Stimulated activated CD8-positive, alpha-beta memory T cell treated with anti-CD3 and anti-CD28 coated beads, Interleukin-15, amount 100 ng/mL, for 4 hours (primary cell): ENCODE measurements around the gene KIF25.

Experiments used
- DNase-seq, 2 donors: peaks; one replicate each; pipeline ENCODE4 v3.0.0-alpha.2; 2020; ENCODE audit warnings: low read depth in 2 of 2

The KIF25 gene

GRCh38 chr6:168035098-168035660 lies 37.7 kb downstream of the KIF25 start:
- DNase-seq, result no peak

DNA sequence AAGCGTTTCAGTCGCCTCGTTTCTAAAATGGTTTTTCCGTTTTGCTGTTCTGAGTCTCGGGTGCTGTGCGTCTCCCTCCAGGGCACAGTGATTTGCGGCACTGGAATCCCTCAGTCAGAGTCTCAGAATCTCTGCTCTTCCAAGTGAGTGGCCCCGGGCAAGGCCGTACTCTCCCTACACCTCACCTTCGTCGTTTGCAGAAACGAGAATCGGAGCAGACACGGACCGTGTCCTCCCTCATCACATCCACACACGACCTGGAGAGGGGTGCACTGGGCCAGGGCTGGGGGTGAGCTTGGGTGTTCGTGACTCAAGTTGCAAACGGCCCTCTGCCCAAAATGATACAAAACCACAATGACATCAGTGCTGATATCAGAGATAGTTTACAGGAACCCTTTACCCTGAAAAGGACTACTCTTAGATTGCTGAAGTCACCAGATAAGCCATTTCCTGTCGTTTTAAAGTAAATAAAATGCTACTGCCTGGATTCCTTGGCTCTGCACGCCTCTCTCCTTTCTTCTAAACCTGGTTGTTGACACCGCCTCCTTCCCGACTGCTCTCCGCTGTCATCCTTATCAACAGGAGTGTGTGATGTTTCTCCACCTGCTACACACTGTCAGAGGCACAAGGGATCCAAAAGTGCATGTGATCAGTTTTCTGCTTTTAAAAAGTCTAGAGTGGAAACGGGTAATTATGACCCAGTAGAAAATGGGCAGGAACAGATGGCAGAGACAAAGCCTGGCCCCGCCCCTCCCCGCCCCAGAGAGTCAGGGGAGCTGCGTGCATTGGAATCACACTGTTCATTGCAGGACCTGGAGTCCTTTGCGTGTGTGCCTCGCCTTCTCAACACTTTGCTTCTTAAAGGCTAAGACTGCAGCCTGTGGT lies 38.4 kb downstream of the KIF25 start:
- DNase-seq, result no peak

GRCh38 chr6:168037242-168037641 lies 39.8 kb downstream of the KIF25 start:
- DNase-seq, result no peak

DNA sequence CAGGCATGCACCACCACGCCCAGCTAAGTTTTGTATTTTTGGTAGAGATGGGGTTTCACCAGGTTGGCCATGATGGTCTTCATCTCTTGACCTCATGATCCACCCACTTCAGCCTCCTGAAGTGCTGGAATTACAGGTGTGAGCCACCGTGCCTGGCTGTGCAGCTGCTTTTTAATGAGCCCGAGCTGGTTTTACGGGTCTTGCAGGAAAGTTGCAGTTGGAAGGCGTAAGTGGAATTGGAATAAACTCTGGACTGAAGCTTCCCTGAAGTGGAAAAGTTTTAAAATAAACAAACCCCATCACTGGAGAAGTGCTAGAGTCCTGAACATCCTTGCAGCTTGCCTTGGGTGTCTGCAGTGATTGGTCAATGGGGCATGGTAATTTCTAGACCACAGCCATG lies 40.4 kb downstream of the KIF25 start:
- DNase-seq, result no peak

GRCh38 chr6:168038576-168039140 lies 41.2 kb downstream of the KIF25 start:
- DNase-seq, result no peak

DNA sequence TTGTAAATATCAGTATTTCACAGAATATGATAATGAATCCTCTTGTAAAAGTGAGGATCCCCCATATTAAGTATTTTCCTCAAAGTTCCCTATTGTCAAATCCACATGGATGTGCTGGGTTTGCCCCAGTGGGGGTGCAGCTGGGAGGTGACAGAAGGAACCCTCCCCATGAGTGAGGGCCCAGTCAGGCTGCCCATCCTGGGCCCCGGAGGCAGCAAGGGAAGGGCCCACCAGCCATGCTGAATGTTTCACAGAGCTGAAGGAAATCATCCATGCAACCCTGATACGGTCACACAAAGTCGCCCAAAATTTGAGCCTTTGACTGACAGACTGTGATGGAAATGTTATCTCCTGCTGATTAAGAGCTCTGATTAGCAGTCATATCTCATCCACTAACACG lies 41.8 kb downstream of the KIF25 start:
- no peak for DNase-seq

GRCh38 chr6:168039849-168040248 lies 42.4 kb downstream of the KIF25 start:
- no peak for DNase-seq

- no peak for DNase-seq
Measured at GRCh38 chr6:168040856-168041496, 43.5 kb downstream of the KIF25 start.

DNA sequence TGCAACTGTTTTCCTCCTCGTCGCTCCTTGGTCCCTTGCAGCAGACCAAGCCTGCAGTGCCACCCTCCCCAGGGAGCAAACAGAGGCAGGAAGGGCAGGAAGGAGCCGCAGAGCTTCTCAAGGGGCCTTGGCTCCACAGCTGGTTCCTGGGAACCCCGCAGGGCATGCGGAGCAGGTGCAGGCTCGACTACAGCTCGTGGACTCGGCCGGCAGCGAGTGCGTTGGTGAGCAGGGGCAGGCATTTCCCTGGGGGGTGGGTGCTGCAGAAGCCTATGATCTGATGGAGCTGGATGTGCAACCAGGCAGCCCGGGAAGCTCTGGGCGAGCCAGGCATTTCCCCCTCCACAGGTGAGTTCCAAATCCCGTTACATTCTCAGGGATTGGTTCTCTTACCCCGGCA lies 44.5 kb downstream of the KIF25 start:
- no peak for DNase-seq

DNA sequence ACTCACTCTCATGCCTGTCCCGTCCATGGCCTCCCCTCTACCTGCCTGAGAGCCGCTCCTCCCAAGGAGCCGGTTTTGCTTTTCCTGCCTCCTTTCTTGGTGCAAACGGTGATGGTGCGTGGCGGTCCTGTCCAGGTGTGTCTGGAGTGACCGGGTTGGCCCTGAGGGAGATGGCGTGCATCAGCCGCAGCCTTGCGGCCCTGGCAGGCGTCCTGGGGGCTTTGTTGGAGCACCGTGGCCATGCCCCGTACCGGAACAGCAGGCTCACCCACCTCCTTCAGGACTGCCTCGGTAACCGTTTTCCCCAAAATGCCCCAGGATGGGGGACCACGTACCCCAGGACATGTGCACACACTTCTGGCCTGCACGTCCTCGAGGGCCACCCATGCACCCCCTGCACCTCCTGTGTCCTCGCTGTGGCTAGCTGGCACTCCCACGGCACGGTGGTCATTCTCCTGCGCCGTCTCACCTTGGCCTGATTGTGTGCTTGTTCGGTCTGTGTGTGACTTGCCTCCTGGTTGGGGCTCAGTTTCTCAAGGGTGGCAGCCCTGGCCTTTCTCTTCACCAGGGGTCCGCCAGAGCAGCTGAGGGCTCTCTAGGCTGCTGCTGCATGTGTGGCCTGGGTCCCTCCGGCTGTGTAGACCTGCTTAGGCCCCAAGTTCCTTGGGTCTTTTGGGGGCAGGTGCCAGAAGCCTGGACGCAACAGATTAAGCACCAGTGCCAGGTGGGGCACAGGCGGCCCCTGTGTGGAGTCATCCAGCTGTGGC lies 45.1 kb downstream of the KIF25 start:
- DNase-seq, result no peak

DNA sequence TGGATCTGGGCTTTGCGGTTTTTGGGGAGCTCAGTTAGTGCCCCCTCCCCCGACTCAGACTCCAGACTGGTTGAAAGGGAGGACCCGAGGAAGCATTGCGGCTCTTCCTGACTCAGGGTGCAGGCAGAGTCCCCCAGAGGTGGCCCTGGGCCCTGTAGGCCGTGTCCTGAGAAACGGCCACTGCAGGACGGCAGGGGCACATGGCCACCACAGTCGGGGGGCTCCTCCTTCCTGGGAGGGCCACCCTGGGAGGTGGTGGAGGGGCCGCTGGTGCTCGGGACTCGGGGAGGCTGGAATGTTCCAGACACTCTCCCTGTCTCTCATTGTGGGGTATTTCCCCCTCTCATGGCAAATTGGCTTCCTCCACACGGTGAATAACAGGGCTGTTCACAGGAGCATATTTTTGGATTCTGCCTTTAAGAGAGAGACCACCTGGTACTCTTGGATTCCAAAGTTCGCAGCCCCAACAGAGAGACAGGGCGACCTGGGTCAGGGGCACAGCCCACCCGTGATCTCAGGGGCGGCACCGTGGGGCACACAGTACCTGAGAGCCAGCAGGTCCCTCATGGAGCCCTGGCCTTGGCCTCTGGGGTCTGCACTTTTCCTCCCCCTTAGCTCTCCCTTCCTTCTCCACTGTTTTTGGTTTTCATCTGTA lies 45.8 kb downstream of the KIF25 start:
- no peak for DNase-seq

- DNase-seq, result no peak
Measured at GRCh38 chr6:168043848-168044415, 46.5 kb downstream of the KIF25 start.

- DNase-seq, result no peak
Measured at GRCh38 chr6:168044521-168045130, 47.2 kb downstream of the KIF25 start.

DNA sequence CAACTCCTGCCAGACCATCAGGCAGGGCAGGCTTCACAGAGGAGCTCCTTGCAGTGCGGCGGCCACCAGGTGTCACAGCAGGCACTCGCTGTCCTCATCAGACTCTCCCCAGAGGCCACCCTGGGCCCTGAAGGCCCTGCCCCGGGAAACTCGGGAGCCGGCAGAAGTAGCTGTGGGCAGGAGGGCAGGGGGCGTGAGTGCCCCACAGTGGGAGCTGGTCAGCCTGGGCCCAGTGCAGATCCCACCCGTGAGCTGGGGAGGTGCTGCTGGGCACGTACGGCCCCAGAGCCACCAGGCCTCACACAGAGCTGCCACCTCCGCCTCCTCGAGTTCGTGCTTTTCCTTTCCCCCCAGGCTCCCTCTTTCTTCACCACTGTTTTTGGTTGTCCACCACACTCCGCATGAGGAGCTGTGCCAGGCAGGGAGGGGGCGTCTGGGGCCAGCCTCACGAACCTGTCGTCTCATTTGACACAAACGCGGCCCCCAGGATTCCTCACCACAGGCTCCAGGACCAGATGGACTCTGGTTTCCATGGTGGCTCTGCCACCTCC lies 47.7 kb downstream of the KIF25 start:
- DNase-seq, result no peak

DNA sequence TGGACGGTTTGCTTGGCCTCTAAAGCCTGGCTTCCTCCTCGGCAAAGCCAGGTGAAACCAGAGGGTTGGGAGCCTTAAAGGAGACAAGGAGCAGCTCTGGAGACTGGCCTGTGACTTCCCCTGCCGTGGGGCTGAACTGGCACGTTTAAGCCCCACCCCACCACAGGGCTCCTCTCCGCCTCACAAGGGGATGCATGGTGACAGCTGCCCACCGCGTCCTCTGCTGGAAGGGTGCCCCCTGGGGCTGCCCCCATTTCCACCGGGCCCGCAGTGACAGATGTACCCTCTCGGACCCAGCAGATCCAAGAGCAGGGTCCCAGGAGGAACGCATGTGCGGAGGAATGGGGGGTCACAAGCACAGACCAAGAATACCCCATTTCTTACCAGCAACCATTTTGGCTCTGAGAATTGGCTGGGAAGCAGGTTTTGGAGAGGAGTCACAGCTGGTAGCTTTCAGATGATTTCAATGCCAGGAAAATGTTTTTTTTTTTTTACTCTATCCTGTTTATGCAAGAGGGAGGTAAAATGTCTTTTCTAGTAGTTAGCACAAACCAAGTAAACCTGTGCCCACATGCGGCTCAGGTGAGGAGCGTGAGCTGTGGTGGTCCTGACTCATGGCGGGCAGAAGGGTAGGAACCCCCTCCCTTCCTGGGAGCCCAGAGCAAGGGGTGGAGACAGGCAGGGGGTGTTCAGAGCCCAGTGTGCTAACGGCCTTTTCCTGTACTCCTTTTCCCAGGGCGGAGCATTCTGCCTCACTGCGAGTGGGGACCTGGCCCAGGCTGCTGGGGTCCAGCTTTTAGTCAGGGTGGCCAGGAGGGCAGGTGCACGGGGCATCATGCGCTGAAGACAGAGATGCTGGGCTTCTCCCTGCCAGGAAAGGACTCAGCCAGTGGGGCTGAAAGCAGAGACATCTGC lies 48.5 kb downstream of the KIF25 start:
- DNase-seq, result no peak

DNA sequence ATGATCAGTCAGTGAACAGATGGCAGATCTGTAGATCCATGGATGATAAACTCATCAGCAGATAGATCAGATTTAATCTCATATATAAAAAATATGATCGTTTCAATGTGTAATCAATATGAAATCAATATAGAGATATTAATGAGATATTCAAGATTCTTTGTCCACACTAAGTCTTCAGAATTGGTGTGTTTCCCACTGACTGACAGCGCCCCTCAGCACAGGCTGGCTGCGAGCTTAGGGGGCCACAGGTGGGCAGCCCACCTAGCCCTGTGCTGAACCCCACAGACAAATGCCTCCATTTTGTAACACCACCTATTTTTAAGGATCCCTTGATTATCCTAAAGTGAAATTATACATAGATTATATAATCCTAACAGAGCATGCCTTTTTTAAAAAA lies 49.2 kb downstream of the KIF25 start:
- DNase-seq, result no peak

DNA sequence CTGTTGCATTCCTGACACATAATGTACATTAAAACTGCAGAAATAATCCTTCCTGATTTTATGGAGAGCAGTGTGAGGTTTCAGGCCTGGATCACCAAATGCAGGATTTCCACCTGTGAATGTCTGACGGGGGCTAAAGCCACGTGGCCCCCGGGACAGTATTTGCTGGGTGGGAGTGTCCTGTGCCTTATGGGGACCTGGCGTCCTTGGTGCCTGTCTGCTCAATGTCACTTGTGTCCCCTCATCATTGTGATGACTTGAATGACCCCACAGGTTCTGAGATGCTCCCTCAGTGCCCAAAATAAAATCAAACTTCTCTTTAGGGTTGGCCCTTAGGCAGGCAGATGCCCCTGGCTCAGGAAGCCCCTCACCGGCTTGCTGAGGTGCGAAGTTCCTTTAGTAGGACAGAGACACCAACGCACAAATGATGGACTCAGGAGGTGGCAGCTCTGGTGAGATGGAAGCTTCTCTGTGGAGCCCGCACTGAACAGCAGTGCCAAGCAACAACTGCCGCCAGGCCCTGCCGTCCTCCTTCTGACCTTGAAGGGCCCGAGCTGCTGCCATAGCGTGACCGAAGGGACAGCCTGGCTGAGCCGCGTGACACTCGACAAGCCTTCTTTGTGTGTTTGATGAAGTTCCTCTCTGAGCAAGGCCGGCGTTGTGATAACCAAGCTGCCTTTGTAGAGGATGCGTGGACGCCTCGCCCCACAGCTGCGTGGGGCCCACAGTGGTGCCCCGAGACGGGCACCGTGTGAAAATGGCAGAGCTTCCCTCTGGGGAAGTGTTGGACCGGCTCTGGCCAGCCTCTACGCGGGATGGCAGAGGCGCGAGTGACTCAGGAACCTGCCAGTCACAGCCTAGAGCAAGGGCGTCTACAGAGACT lies 50.6 kb downstream of the KIF25 start:
- no peak for DNase-seq

- no peak for DNase-seq
Measured at GRCh38 chr6:168048724-168049025, 51.2 kb downstream of the KIF25 start.
